Measurements from ENCODE around the gene VWA5B1. TPM values are rescaled to one million over a fixed set of nuclear protein-coding genes. Genes with fewer than 3 reads are reported as not detected.

VWA5B1 gene
- total and polyA plus RNA-seq, 2 of the 8 experiments (the other 6 are each of a cell fraction or from before 2014, with no cell fraction given), result 0.54 to 2.3 TPM

DNA sequence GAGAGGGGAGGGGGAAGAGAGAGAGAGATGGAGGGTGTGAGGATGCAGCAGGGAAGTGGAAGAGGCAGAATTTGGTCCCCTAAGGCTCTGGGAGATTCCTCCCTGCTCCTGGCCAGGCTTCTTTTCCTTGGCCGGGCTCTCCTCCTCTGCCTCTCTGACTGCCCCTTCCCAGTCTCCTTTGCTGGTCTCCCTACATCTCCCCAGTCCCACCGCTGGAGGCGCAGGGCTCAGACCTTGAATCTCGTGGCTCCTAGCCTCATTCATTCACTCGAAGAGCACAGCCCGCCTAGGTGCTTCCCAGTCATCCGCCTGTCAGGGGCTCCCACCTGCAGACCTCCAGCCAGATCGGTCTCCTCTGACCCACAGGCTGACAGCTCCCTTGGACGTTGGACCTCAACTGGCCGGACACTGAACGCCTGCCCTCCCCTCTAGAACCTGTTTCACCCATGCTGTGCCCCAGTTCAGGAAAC lies 76.5 kb downstream of the VWA5B1 start (continued):
- no peak for TF ChIP-seq CHD1 (IDR thresholded peaks at IDR 0.05; ENCODE audit: low read depth, low read length)
- no peak for TF ChIP-seq JUN (IDR thresholded peaks at IDR 0.05; ENCODE audit: low read depth, low read length)
- TF ChIP-seq SIRT6 (IDR thresholded peaks at IDR 0.05; ENCODE audit: low read length), result no peak
- no peak for TF ChIP-seq JUND (IDR thresholded peaks at IDR 0.05; ENCODE audit: low read length)
- TF ChIP-seq POLR2A (IDR thresholded peaks at IDR 0.05; ENCODE audit: control extremely low read depth in 1 of 2, low read depth in 2 of 2, low read length in 2 of 2), result no peak
- no peak for TF ChIP-seq SRF (IDR thresholded peaks at IDR 0.05; ENCODE audit: low read depth, low read length)
- TF ChIP-seq KDM5A (IDR thresholded peaks at IDR 0.05; ENCODE audit: low read length), result no peak
- no peak for TF ChIP-seq CTBP2 (IDR thresholded peaks at IDR 0.05; ENCODE audit: borderline replicate concordance, insufficient read depth, insufficient read length, low read length)
- TF ChIP-seq RNF2 (IDR thresholded peaks at IDR 0.05; ENCODE audit: borderline replicate concordance, low read depth, low read length, missing control alignments, poor library complexity, severe bottlenecking), result no peak
- TF ChIP-seq CREB1 (IDR thresholded peaks at IDR 0.05), result no peak
- TF ChIP-seq, protein P1, sequence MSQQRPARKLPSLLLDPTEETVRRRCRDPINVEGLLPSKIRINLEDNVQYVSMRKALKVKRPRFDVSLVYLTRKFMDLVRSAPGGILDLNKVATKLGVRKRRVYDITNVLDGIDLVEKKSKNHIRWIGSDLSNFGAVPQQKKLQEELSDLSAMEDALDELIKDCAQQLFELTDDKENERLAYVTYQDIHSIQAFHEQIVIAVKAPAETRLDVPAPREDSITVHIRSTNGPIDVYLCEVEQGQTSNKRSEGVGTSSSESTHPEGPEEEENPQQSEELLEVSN (IDR thresholded peaks at IDR 0.05), result peak; percentile 90
- TF ChIP-seq TBP (IDR thresholded peaks at IDR 0.05; ENCODE audit: low read depth, low read length), result peak; percentile 81
- TF ChIP-seq, protein P2, sequence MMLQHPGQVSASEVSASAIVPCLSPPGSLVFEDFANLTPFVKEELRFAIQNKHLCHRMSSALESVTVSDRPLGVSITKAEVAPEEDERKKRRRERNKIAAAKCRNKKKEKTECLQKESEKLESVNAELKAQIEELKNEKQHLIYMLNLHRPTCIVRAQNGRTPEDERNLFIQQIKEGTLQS (IDR thresholded peaks at IDR 0.05; ENCODE audit: insufficient read depth, low read depth, low read length), result no peak
- TF ChIP-seq BRCA1 (IDR thresholded peaks at IDR 0.05; ENCODE audit: low read depth, low read length), result no peak
- TF ChIP-seq POU5F1 (IDR thresholded peaks at IDR 0.05; ENCODE audit: low read depth, low read length), result no peak
- TF ChIP-seq FOSL1 (IDR thresholded peaks at IDR 0.05; ENCODE audit: insufficient read depth, low read depth, low read length), result no peak
- TF ChIP-seq RFX5 (IDR thresholded peaks at IDR 0.05; ENCODE audit: borderline replicate concordance, low read depth, low read length), result no peak
- peak; percentile 47 to 59 for TF ChIP-seq RAD21 (IDR thresholded peaks at IDR 0.05 in 1 of 2, conservative IDR thresholded peaks at IDR 0.05 in 1 of 2; ENCODE audit: low read depth in 2 of 2, low read length in 2 of 2)
- TF ChIP-seq GTF2F1 (IDR thresholded peaks at IDR 0.05; ENCODE audit: borderline replicate concordance, low read depth, low read length), result no peak
- TF ChIP-seq GABPA (IDR thresholded peaks at IDR 0.05; ENCODE audit: borderline replicate concordance, insufficient read depth, low read length), result peak; percentile 36; the same call in 1 of the 2 replicates
- no peak for TF ChIP-seq KDM4A (IDR thresholded peaks at IDR 0.05; ENCODE audit: low read depth, low read length, severe bottlenecking)
- TF ChIP-seq SIN3A (conservative IDR thresholded peaks at IDR 0.05 in 1 of 2, IDR thresholded peaks at IDR 0.05 in 1 of 2; ENCODE audit: low read depth in 1 of 2, low read length in 2 of 2), result peak in 1 of 2 experiments; percentile 64; a peak in 1 of 4 replicates

Measured in H1 (cell line).